ENCODE results near the gene SDR9C7. TPM values are rescaled to one million over a fixed set of nuclear protein-coding genes. Genes with fewer than 3 reads are reported as not detected.

Gene SDR9C7
- total and polyA plus RNA-seq, 2 of the 8 experiments (the other 6 are each of a cell fraction or from before 2014, with no cell fraction given): 0.11 TPM; not detected in 1

DNA sequence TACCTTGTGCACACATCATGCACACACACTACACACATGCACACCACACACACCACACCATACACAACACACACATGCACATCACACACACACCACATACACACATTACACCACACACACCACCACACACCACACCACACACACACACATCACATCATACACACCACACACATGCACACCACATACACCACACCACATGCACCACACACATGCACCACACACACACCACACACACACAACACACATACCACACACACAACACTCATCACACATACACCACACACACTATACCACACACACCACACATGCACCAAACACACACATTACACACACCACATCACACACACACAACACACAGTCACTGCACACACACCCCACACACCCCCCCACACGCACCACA is 38.1 kb downstream of the SDR9C7 start (continued):
- TF ChIP-seq SRF (IDR thresholded peaks at IDR 0.05; ENCODE audit: low read depth, low read length): no peak
- no peak for TF ChIP-seq BACH1 (IDR thresholded peaks at IDR 0.05; ENCODE audit: low read length)

Data from H1 (cell line).